IPS-NIHi7 (cell line): ENCODE measurements around the gene TIE1.

Experiments used
- DNase-seq: peaks from one replicate; pipeline ENCODE4 v3.0.0; 2012; ENCODE audit warnings: mixed read lengths; ENCODE audit errors: extremely low spot score

TIE1 gene

GRCh38 chr1:43300378-43301094 is at the start of gene TIE1:
TSS of gene TIE1 (plus strand) at chr1:43300982. CDS start at chr1:43301072, 90 bp downstream.
- no peak for DNase-seq

GRCh38 chr1:43251024-43251423 is 49.8 kb upstream of the TIE1 start:
- no peak for DNase-seq

GRCh38 chr1:43252225-43252624 is 48.6 kb upstream of the TIE1 start:
- no peak for DNase-seq

- DNase-seq: no peak
Measured at GRCh38 chr1:43253173-43253572, 47.6 kb upstream of the TIE1 start.

GRCh38 chr1:43253876-43254275 is 46.9 kb upstream of the TIE1 start:
- no peak for DNase-seq

GRCh38 chr1:43255438-43256210 is 45.2 kb upstream of the TIE1 start:
- DNase-seq: no peak

GRCh38 chr1:43256675-43257570 is 43.9 kb upstream of the TIE1 start:
- DNase-seq: no peak

- no peak for DNase-seq
Measured at GRCh38 chr1:43258370-43258769, 42.4 kb upstream of the TIE1 start.

- DNase-seq: no peak
Measured at GRCh38 chr1:43265431-43265830, 35.4 kb upstream of the TIE1 start.

- DNase-seq: no peak
Measured at GRCh38 chr1:43266881-43267280, 33.9 kb upstream of the TIE1 start.

GRCh38 chr1:43267291-43267805 is 33.4 kb upstream of the TIE1 start:
- no peak for DNase-seq

GRCh38 chr1:43267818-43268425 is 32.9 kb upstream of the TIE1 start:
- no peak for DNase-seq

- DNase-seq: no peak
Measured at GRCh38 chr1:43269627-43270375, 31.0 kb upstream of the TIE1 start, which contains the start of gene TMEM125. TSS of gene TMEM125 (plus strand) at chr1:43269983. CDS start at chr1:43272723, 2,740 bp downstream.

- DNase-seq: peak; percentile 99
Measured at GRCh38 chr1:43270421-43271095, 30.2 kb upstream of the TIE1 start.

GRCh38 chr1:43271186-43272118 is 29.3 kb upstream of the TIE1 start:
- DNase-seq: peak; percentile 58

GRCh38 chr1:43272161-43272560 is 28.6 kb upstream of the TIE1 start:
- no peak for DNase-seq

GRCh38 chr1:43272576-43273571 is 27.9 kb upstream of the TIE1 start:
- DNase-seq: no peak

GRCh38 chr1:43273708-43274107 is 27.1 kb upstream of the TIE1 start:
- DNase-seq: no peak
